ENCODE results near the gene UPK3A. TPM values are rescaled to one million over a fixed set of nuclear protein-coding genes. Genes with fewer than 3 reads are reported as not detected.

Gene UPK3A
- total RNA-seq, 1 experiment from 2014 or later: not detected

DNA sequence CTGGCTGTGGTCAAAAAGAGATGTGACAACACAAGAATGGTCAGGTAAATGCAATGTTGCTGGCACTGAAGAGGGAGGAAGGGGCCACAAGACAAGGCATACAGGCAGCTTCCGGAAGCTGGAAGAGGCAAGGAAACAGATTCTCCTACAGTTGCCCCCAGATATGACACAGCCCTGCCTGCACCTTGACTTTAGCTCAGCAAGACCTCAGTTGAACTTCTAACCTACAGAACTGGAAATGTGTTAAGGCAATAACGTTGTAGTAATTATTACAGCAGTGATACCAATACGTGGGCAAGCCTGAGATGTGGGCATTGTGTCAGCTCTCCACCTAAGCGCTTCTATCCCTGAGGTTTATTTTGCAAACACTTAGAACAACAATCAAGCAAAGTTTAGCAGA is 39.8 kb upstream of the UPK3A start:
- ATAC-seq (no peak), DNase-seq (ENCODE audit: low read depth, low spot score) (no peak)
- POLR2A ChIA-PET: no interaction called here
- no peak overlapping the region for H3K27ac ChIP-seq (ENCODE audit: low read length)
- no TSS peak for BruUV-seq (replicated peaks)
- no peaks in the 10 kb centered on the region for H3K9me3 ChIP-seq (ENCODE audit: control insufficient read depth, insufficient read depth, low read depth, low read length)
- CTCF ChIA-PET: no interaction called here
- in situ Hi-C loops (cut with HindIII; ENCODE audit: low pct_unique_long_range_greater_than_20kb, low sequenced_read_pairs): no loop called here
- no peak for TF ChIP-seq POLR2AphosphoS5 (IDR thresholded peaks at IDR 0.05; ENCODE audit: low read depth, low read length)
- TF ChIP-seq TCF7L2 (IDR thresholded peaks at IDR 0.05; ENCODE audit: low read depth, low read length): no peak
- no peak for TF ChIP-seq SIN3A (IDR thresholded peaks at IDR 0.05; ENCODE audit: borderline replicate concordance, insufficient read depth, low read depth, low read length)
- H3K36me3 ChIP-seq (ENCODE audit: control insufficient read depth, insufficient read depth, low read length): no peaks in the 10 kb centered on the region; the same call in 1 of the 2 replicates
- intact Hi-C loops (cut with micrococcal nuclease; ENCODE audit: unreplicated experiment): no loop called here
- no peaks in the 10 kb centered on the region for H3K27me3 ChIP-seq (ENCODE audit: control insufficient read depth, insufficient read depth, low read length)
- peaks cover 9% of the 10 kb centered on the region for H3K4me1 ChIP-seq (ENCODE audit: control insufficient read depth, insufficient read depth, low read length)
- no peak overlapping the region for H3K4me3 ChIP-seq (ENCODE audit: low read depth in 2 of 2, low read length in 2 of 2)

DNA sequence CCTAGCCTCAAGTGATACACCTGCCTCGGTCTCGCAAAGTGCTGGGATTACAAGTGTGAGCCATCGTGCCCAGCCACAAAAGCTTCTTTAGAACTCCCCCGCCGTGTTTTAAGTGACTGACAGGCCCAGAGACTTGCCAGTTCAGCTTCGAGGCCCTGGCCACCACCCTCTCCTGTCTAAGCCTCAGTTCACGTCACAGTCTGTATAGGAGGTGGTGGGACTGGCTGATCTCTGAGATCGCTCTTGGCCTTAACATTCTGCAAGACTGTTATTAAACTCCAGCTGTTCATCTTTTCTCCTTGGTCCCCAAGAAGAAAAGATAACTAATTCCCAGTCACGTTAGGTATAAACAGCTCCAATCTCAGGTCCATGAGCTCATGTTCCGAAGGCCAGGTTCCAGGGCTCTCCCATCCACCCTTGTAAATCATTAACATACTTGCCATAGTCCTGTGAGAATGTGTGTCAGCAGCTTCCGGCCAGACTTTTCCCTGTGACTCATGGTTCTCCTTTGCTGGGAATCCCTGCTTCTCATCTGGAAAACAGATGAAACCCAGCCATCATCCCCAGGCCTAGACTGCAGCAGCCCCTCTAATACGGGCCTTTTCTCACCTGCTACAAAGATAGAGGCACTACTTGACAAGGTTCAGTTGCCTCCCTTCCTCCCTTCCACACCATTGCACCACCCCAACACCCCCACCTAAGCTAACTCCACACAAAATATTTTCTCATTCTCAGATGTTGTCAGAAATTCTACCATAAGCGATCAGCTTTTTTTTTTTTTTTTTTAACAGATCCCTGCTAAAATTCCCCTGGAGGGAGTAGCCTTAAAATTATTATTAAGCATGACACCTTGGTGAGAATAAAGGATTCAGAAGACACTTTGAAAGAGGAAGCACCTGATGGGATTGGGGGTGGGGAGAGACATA is 38.4 kb upstream of the UPK3A start:
- DNase-seq (ENCODE audit: low read depth, low spot score): peak; percentile 71
- ATAC-seq: peak; percentile 86
- no peak overlapping the region for H3K4me3 ChIP-seq (ENCODE audit: low read depth in 2 of 2, low read length in 2 of 2)
- ChIA-PET CTCF (interaction anchor here (0.6 kb wide), 1 partner anchor 16 kb away, joined by 4 read pairs; no protein-coding TSS in a partner anchor), POLR2A (interaction anchor here (0.6 to 0.7 kb wide), 3 partner anchors 10 to 1833 kb away, joined by 3 to 16 read pairs (median 4); no protein-coding TSS in a partner anchor)
- H3K36me3 ChIP-seq (ENCODE audit: control insufficient read depth, insufficient read depth, low read length): no peaks in the 10 kb centered on the region
- in situ Hi-C loops (cut with HindIII; ENCODE audit: low pct_unique_long_range_greater_than_20kb, low sequenced_read_pairs) (no loop called here), intact Hi-C loops (cut with micrococcal nuclease; ENCODE audit: unreplicated experiment) (no loop called here)
- TF ChIP-seq, protein P1, sequence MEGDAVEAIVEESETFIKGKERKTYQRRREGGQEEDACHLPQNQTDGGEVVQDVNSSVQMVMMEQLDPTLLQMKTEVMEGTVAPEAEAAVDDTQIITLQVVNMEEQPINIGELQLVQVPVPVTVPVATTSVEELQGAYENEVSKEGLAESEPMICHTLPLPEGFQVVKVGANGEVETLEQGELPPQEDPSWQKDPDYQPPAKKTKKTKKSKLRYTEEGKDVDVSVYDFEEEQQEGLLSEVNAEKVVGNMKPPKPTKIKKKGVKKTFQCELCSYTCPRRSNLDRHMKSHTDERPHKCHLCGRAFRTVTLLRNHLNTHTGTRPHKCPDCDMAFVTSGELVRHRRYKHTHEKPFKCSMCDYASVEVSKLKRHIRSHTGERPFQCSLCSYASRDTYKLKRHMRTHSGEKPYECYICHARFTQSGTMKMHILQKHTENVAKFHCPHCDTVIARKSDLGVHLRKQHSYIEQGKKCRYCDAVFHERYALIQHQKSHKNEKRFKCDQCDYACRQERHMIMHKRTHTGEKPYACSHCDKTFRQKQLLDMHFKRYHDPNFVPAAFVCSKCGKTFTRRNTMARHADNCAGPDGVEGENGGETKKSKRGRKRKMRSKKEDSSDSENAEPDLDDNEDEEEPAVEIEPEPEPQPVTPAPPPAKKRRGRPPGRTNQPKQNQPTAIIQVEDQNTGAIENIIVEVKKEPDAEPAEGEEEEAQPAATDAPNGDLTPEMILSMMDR (IDR thresholded peaks at IDR 0.05): no peak
- TF ChIP-seq TCF7L2 (IDR thresholded peaks at IDR 0.05; ENCODE audit: low read depth, low read length) (no peak), POLR2AphosphoS5 (IDR thresholded peaks at IDR 0.05; ENCODE audit: low read depth, low read length) (no peak), SIN3A (IDR thresholded peaks at IDR 0.05; ENCODE audit: borderline replicate concordance, insufficient read depth, low read depth, low read length) (no peak)
- TF ChIP-seq, protein P2, sequence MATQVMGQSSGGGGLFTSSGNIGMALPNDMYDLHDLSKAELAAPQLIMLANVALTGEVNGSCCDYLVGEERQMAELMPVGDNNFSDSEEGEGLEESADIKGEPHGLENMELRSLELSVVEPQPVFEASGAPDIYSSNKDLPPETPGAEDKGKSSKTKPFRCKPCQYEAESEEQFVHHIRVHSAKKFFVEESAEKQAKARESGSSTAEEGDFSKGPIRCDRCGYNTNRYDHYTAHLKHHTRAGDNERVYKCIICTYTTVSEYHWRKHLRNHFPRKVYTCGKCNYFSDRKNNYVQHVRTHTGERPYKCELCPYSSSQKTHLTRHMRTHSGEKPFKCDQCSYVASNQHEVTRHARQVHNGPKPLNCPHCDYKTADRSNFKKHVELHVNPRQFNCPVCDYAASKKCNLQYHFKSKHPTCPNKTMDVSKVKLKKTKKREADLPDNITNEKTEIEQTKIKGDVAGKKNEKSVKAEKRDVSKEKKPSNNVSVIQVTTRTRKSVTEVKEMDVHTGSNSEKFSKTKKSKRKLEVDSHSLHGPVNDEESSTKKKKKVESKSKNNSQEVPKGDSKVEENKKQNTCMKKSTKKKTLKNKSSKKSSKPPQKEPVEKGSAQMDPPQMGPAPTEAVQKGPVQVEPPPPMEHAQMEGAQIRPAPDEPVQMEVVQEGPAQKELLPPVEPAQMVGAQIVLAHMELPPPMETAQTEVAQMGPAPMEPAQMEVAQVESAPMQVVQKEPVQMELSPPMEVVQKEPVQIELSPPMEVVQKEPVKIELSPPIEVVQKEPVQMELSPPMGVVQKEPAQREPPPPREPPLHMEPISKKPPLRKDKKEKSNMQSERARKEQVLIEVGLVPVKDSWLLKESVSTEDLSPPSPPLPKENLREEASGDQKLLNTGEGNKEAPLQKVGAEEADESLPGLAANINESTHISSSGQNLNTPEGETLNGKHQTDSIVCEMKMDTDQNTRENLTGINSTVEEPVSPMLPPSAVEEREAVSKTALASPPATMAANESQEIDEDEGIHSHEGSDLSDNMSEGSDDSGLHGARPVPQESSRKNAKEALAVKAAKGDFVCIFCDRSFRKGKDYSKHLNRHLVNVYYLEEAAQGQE (IDR thresholded peaks at IDR 0.05; ENCODE audit: insufficient read depth in 1 of 2, low read depth in 2 of 2, low read length in 1 of 2): no peak
- BruUV-seq (replicated peaks): no TSS peak
- no peaks in the 10 kb centered on the region for H3K27me3 ChIP-seq (ENCODE audit: control insufficient read depth, insufficient read depth, low read length)
- no peak overlapping the region; the same call in 1 of the 2 replicates for H3K27ac ChIP-seq (ENCODE audit: low read length)
- H3K4me1 ChIP-seq (ENCODE audit: control insufficient read depth, insufficient read depth, low read length): peaks cover 9% of the 10 kb centered on the region
- no peaks in the 10 kb centered on the region for H3K9me3 ChIP-seq (ENCODE audit: control insufficient read depth, insufficient read depth, low read depth, low read length)
